ENCODE results near the gene UNKL.

DNA sequence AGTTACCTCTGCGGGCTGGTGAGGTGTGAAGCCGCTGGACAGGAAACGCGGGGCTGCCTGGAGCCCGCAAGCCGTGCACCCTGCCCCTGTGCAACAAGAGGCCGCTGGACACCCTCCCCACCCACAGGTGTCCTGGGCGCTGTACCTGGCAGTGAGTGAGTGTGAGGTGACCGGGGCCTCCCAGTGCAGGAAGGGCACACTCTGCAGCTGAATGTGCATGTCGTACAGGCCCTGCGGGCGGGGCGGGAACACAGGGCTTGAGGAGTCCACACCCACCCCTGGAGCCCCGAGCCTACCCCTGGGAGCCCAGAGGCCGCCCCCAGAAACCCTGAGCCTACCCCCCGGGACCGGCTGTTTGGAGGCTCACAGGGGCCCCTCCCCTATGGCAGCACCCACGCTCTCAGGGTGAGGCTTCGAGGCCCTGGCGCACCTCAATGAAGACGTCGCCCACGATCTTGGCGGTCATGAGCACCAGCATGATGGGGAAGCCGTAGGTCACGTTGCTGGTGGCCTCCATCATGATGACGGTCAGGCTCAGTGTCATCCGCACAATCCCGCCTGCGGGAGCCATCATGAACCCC is 34.1 kb upstream of the UNKL start:
- no peak for TF ChIP-seq EZH2 (IDR thresholded peaks at IDR 0.05; ENCODE audit: low read depth)
- TF ChIP-seq, protein P1, sequence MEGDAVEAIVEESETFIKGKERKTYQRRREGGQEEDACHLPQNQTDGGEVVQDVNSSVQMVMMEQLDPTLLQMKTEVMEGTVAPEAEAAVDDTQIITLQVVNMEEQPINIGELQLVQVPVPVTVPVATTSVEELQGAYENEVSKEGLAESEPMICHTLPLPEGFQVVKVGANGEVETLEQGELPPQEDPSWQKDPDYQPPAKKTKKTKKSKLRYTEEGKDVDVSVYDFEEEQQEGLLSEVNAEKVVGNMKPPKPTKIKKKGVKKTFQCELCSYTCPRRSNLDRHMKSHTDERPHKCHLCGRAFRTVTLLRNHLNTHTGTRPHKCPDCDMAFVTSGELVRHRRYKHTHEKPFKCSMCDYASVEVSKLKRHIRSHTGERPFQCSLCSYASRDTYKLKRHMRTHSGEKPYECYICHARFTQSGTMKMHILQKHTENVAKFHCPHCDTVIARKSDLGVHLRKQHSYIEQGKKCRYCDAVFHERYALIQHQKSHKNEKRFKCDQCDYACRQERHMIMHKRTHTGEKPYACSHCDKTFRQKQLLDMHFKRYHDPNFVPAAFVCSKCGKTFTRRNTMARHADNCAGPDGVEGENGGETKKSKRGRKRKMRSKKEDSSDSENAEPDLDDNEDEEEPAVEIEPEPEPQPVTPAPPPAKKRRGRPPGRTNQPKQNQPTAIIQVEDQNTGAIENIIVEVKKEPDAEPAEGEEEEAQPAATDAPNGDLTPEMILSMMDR (conservative IDR thresholded peaks at IDR 0.05) = no peak

Measured in PC-9 (cell line).